Stomach (tissue), 4 donors: ENCODE measurements around the gene CYTIP.

Experiments used
- CTCF ChIP-seq, 7 experiments: fragments of 450-650 bp in 4 of 7; fragments of 200-600 bp in 3 of 7; sonication (generic) in 3 of 7; IDR thresholded peaks; one replicate each; pipeline ENCODE4 v1.5.1; 2016 to 2019; ENCODE audit warnings: antibody characterized with exemption in 7 of 7, control low read depth in 2 of 7, mild to moderate bottlenecking in 1 of 7
- POLR2A ChIP-seq, 4 donors: fragments of 450-650 bp; IDR thresholded peaks; one replicate each; pipeline ENCODE4 v1.6.1; 2016; ENCODE audit warnings: antibody characterized with exemption in 4 of 4, control low read depth in 2 of 4, mild to moderate bottlenecking in 1 of 4, moderate library complexity in 1 of 4

- TF ChIP-seq POLR2A (IDR thresholded peaks at IDR 0.05), result no peak
- no peak for TF ChIP-seq CTCF (IDR thresholded peaks at IDR 0.05)
These were observed 19.5 kb downstream of the CYTIP start for GRCh38 chr2:157424374-157424773.
